Hepatic stellate cell (primary cell): ENCODE data around the gene TBC1D10B.
A peak's percentile ranks its signal among the peaks of the same experiment; 100 is the strongest.
"Not testable (repeated sequence)": the region's sequence is repeated elsewhere in the genome, so short reads cannot be mapped to it uniquely, and the experiment has no call there.

Experiments
- DNase-seq: peaks from one replicate; pipeline ENCODE4 v3.0.0; 2011; ENCODE audit warnings: low spot score

TBC1D10B gene

GRCh38 chr16:30335028-30335597 lies 35.2 kb downstream of the TBC1D10B start:
- DNase-seq: peak; percentile 51

- peak; percentile 57 for DNase-seq
Measured at GRCh38 chr16:30334473-30334989, 35.8 kb downstream of the TBC1D10B start.

DNA sequence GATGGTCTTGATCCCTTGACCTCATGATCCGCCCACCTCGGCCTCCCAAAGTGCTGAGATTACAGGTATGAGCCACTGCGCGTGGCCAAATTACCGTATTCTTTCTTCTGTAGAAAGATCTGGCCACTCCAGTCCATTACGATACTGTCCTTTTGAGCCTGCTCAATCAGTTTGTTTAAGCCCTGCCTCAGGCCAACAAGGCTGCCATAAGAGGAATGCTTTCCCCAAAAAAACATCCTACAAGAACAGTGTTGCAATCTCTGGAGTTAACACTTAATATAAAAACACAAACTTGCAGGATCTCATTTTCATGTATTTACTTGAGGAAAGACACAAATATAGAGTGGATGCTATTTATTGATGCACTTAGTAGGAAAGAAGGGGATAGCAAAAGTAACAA lies 46.1 kb downstream of the TBC1D10B start:
- not testable (repeated sequence) for DNase-seq

DNA sequence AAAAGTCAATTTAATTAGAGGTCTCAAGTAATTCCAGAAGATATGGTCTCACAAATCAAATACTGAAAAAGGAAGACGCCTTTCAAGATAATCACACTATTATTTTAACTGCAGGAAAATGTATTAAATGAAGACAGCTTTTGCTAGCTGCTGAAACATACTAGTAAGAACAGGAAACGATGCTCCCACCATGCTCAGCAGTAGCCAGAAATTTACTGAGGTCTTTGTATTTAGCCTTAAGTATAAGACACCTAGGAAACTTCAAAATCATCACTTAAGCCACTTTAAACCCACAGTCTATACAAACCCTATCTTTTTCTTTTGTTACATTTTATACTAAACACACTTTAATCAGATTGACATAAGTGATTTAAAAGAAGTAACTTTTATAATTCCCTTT lies 51.6 kb downstream of the TBC1D10B start:
- DNase-seq: not testable (repeated sequence)

DNA sequence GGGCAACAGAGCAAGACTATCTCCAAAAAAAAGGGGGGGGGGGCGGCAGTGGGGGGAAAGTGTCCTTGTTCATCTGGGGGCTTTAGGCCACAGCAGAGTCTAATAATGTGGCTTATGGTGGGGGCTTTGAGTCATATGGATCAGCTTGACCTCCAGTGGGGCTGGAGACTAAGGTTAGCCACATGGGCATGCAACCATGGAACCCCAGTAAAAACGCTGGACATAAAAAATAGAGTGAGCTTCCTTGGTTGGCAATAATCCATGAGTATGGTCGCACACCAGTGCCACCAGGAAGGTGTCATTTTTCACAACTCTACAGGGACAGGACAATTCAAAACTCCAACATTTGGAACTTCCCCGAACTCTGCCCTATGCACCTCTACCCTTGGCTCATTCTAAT lies 59.4 kb downstream of the TBC1D10B start:
- not testable (repeated sequence) for DNase-seq

- DNase-seq: not testable (repeated sequence)
Measured at GRCh38 chr16:30309255-30309654, 61.0 kb downstream of the TBC1D10B start.
